K562 (cell line): Measurements from ENCODE around the gene RHEB. TPM values are rescaled to one million over a fixed set of nuclear protein-coding genes. Genes with fewer than 3 reads are reported as not detected.

Experiments used
- ATAC-seq: fragments of 200-7000 bp; cut with Tn5 transposase; 3 replicates; pipeline ENCODE4 v1.9.1; 2020; ENCODE audit warnings: moderate library complexity
- BruUV-seq: library from RNA; stranded (reverse); fragments of 400-500 nt; replicated peaks from 2 replicates; lab custom pipeline; 2021; lab: Mats Ljungman, UMichigan
- CTCF ChIA-PET: fragments of 300-600 bp; formaldehyde crosslinking; extraction: SDS; loops from one replicate; lab custom pipeline; 2021; ENCODE audit warnings: low intra/inter-chr PET ratio; lab: Yijun Ruan, JAX
- POLR2A ChIA-PET: fragments of 300-600, 350-650 bp; sonication (Branson Sonifier 250); formaldehyde crosslinking; extraction: SDS; loops from one replicate; lab custom pipeline; 2021; ENCODE audit warnings: antibody characterized with exemption, inconsistent platforms; lab: Yijun Ruan, JAX
- DNase-seq, 4 experiments: peaks; one replicate each; pipeline versions ENCODE4 v3.0.0 to v3.0.0-alpha.2; 2011 to 2018; ENCODE audit warnings: low spot score in 3 of 4, mixed read lengths in 3 of 4; ENCODE audit errors: extremely low read depth in 1 of 4
- FAIRE-seq: peaks from 2 replicates; lab custom pipeline; 2011; peaks lifted over from hg19 to GRCh38; lab: Jason Lieb, UNC
- H2AFZ ChIP-seq: 2 replicates; pipeline ENCODE4 v1.6.0; 2011; ENCODE audit warnings: low read depth, low read length, control low read depth, inconsistent platforms
- H3K27ac ChIP-seq: fragments of 200-600 bp; 3 replicates; pipeline ENCODE4 v1.8.0; 2011; ENCODE audit warnings: low read depth, mild to moderate bottlenecking, control low read depth, inconsistent platforms, low read length, moderate library complexity, mixed read lengths; ENCODE audit errors: extremely low read depth
- H3K27me3 ChIP-seq, 2 experiments: fragments of 300-600 bp in 1 of 2; 2 replicates in 1 of 2; 3 replicates in 1 of 2; pipeline versions ENCODE4 v1.6.0 to v1.8.0; 2011; ENCODE audit warnings: inconsistent platforms in 2 of 2, low read length in 2 of 2, mild to moderate bottlenecking in 1 of 2, mixed read lengths in 1 of 2, moderate library complexity in 1 of 2; ENCODE audit not compliant: control insufficient read depth in 2 of 2, insufficient read depth in 2 of 2
- H3K36me3 ChIP-seq: fragments of 300-600 bp; 3 replicates; pipeline ENCODE4 v1.8.0; 2011; ENCODE audit warnings: mild to moderate bottlenecking, low read length, inconsistent platforms; ENCODE audit not compliant: control insufficient read depth, insufficient read depth
- H3K4me1 ChIP-seq, 2 experiments: fragments of 200-600 bp in 1 of 2; replicated peaks in 1 of 2; 2 replicates in 1 of 2; 3 replicates in 1 of 2; pipeline versions ENCODE4 v1.5.1 to v1.8.0; 2011; ENCODE audit warnings: inconsistent platforms in 2 of 2, low read length in 2 of 2, mild to moderate bottlenecking in 1 of 2, mixed read lengths in 1 of 2, moderate library complexity in 1 of 2; ENCODE audit not compliant: control insufficient read depth in 2 of 2, insufficient read depth in 2 of 2
- H3K4me2 ChIP-seq: 2 replicates; pipeline ENCODE4 v1.6.1; 2011; ENCODE audit warnings: low read length, control low read depth, inconsistent platforms, mixed read lengths; ENCODE audit not compliant: insufficient read depth
- H3K4me3 ChIP-seq: fragments of 200-600 bp; sonication (generic), shearing (Covaris generic); 2 replicates; pipeline ENCODE4 v1.5.1; 2016; ENCODE audit warnings: control low read depth, inconsistent platforms
- H3K79me2 ChIP-seq: fragments of 200-600 bp; 3 replicates; pipeline ENCODE4 v1.8.0; 2011; ENCODE audit warnings: low read length, inconsistent platforms; ENCODE audit not compliant: control insufficient read depth, insufficient read depth
- H3K9ac ChIP-seq, 2 experiments: 2 replicates each; pipeline versions ENCODE4 v1.6.0 to v1.6.1; 2011; ENCODE audit warnings: low read depth in 2 of 2, low read length in 2 of 2, control low read depth in 1 of 2, inconsistent platforms in 1 of 2, mild to moderate bottlenecking in 1 of 2, mixed read lengths in 1 of 2; ENCODE audit not compliant: insufficient read depth in 1 of 2
- H3K9me1 ChIP-seq: one replicate; pipeline ENCODE4 v1.6.0; 2011; ENCODE audit warnings: inconsistent platforms, mild to moderate bottlenecking, low read length, moderate library complexity; ENCODE audit not compliant: control insufficient read depth, insufficient read depth
- H3K9me3 ChIP-seq: replicated peaks from 2 replicates; pipeline ENCODE4 v1.5.1; 2011; ENCODE audit warnings: low read depth, low read length, inconsistent platforms; ENCODE audit not compliant: control insufficient read depth, insufficient read depth
- H4K20me1 ChIP-seq: replicated peaks from 2 replicates; pipeline ENCODE4 v1.6.1; 2011; ENCODE audit warnings: low read length, inconsistent platforms, mixed read lengths; ENCODE audit not compliant: control insufficient read depth, insufficient read depth
- NCOA2 ChIP-seq, 2 experiments: fragments of 450-650 bp; IDR thresholded peaks; 2 replicates each; pipeline ENCODE4 v1.6.1; 2018; ENCODE audit warnings: mild to moderate bottlenecking in 2 of 2, moderate library complexity in 1 of 2; ENCODE audit not compliant: partially characterized antibody in 2 of 2
- NFIC ChIP-seq: fragments of 450-650 bp; IDR thresholded peaks from 2 replicates; pipeline ENCODE4 v1.6.1; 2017; ENCODE audit warnings: mild to moderate bottlenecking, inconsistent platforms
- ZNF24 ChIP-seq: fragments of 450-650 bp; IDR thresholded peaks from 2 replicates; pipeline ENCODE4 v1.6.1; 2016
- ZNF740 ChIP-seq, 3 experiments: fragments of 200-800 bp in 1 of 3; sonication (Bioruptor generic) in 1 of 3; sonication (generic) in 1 of 3; formaldehyde crosslinking in 1 of 3; IDR thresholded peaks; 2 replicates each; pipeline versions ENCODE4 v1.6.1 to v1.8.0; 2016 to 2022; ENCODE audit warnings: mild to moderate bottlenecking in 2 of 3, missing compliant biosample characterization in 2 of 3, missing genetic modification characterization in 2 of 3, missing genetic modification reagents in 1 of 3
- WGBS: fragments of 100-300 bp; shearing (Covaris generic); methylation state at CpG from one replicate; pipeline ENCODE4 v1.1.6; 2016; ENCODE audit warnings: low coverage, mixed read lengths; ENCODE audit not compliant: insufficient coverage; ENCODE audit errors: missing lambda C conversion rate; 5-methylcytosine and 5-hydroxymethylcytosine counted together
- in situ Hi-C: fragments of 300-500 bp; cut with MboI; formaldehyde crosslinking; loops from 4 replicates; pipeline ENCODE4 v1.15.0; 2018; ENCODE audit warnings: inconsistent platforms, mixed read lengths
- intact Hi-C: fragments of 100-400 bp; cut with micrococcal nuclease; formaldehyde crosslinking; loops from 2 replicates; pipeline ENCODE4 v1.14.2; 2022
- polyA plus RNA-seq, 8 experiments: library from polyadenylated mRNA; depleted of rRNA in 4 of 8; stranded (reverse) in 5 of 8; unstranded in 3 of 8; fragments of >200 nt; fragmentation: Nextera tagmentation in 2 of 8; fragmentation: Illumina TruSeq in 1 of 8; extraction: Ambion mirVana in 2 of 8; extraction: Trizol in 1 of 8; gene quantifications; 2 replicates each; pipeline versions ENCODE4 v1.2.1 to v1.2.3, GENCODE V29; 2011 to 2014; ENCODE audit warnings: inconsistent platforms in 1 of 8, missing spikeins in 1 of 8
- total RNA-seq, 7 experiments: library from RNA; depleted of rRNA in 6 of 7; stranded (reverse); fragments of >200 nt in 6 of 7; fragmentation: Illumina TruSeq in 2 of 7; extraction: Trizol in 2 of 7; gene quantifications; 2 replicates each; pipeline versions ENCODE4 v1.2.1 to v1.2.3, GENCODE V29; 2011 to 2021; ENCODE audit warnings: low replicate concordance in 1 of 7

Gene RHEB
- total and polyA plus RNA-seq, 9 of the 15 experiments (the other 6 are each of a cell fraction or from before 2014, with no cell fraction given): 28.5 to 249 (median 182) TPM

- TF ChIP-seq ZNF740 (CRISPR knock-in tag; IDR thresholded peaks at IDR 0.05): no peak
- TF ChIP-seq ZNF740 (tag; IDR thresholded peaks at IDR 0.05): no peak
- TF ChIP-seq NCOA2 (IDR thresholded peaks at IDR 0.05; ENCODE audit: partially characterized antibody in 2 of 2): no peak
Observed at GRCh38 chr7:151487228-151487627, 32.5 kb downstream of the RHEB start (continued).

- in situ Hi-C loops (no loop called here), intact Hi-C loops (no loop called here)
- no peak overlapping the region for H3K4me3 ChIP-seq
- DNase-seq (no peak), ATAC-seq (no peak), FAIRE-seq (no peak)
- H3K9ac ChIP-seq: no peak overlapping the region
- no peaks in the 10 kb centered on the region for H3K9me1 ChIP-seq
- 94% methylated on average over 3 of the region's 3 CpGs for WGBS
- H3K4me1 ChIP-seq: no peaks in the 10 kb centered on the region; a peak in 1 of 5 replicates
- H4K20me1 ChIP-seq: peaks cover 7% of the 10 kb centered on the region
- H3K9me3 ChIP-seq: no peaks in the 10 kb centered on the region
- H3K27ac ChIP-seq: no peak overlapping the region
- ChIA-PET POLR2A (interaction anchor here (4.1 kb wide), 1 partner anchor 12 kb away, joined by 24 read pairs; no protein-coding TSS in a partner anchor), CTCF (no interaction called here)
- TF ChIP-seq ZNF24 (peak; percentile 93), NFIC (no peak)
- no peak overlapping the region for H2AFZ ChIP-seq
- BruUV-seq: no TSS peak
- H3K36me3 ChIP-seq: peaks cover 100% of the 10 kb centered on the region
- no peaks in the 10 kb centered on the region for H3K27me3 ChIP-seq
- peaks cover 74% of the 10 kb centered on the region; the same call in 2 of the 3 replicates for H3K79me2 ChIP-seq
- no peak overlapping the region for H3K4me2 ChIP-seq
Observed at GRCh38 chr7:151486074-151486473, 33.6 kb downstream of the RHEB start.
